Measurements from ENCODE around the gene PIGV.

DNA sequence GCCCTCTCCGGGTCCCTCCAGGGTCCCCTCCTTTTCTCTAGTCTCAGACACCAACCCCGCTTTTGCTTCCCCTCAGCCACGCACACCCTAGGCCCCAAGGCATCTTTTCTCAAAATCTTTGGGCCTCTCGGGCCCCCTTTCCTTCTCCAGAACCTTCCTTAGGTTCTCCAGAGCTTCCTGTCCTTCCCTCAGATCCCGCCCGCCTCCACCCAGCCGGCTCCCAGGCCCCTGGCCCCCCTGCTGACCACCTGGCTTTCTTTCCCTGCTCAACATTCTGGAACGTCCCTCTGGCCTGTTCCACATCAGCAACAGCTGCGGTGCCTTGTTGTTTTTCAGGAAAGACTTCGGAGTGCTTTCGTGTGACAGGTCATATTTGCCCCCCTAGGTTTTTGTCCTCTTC lies 39.9 kb downstream of the PIGV start:
- TF ChIP-seq, protein P1, sequence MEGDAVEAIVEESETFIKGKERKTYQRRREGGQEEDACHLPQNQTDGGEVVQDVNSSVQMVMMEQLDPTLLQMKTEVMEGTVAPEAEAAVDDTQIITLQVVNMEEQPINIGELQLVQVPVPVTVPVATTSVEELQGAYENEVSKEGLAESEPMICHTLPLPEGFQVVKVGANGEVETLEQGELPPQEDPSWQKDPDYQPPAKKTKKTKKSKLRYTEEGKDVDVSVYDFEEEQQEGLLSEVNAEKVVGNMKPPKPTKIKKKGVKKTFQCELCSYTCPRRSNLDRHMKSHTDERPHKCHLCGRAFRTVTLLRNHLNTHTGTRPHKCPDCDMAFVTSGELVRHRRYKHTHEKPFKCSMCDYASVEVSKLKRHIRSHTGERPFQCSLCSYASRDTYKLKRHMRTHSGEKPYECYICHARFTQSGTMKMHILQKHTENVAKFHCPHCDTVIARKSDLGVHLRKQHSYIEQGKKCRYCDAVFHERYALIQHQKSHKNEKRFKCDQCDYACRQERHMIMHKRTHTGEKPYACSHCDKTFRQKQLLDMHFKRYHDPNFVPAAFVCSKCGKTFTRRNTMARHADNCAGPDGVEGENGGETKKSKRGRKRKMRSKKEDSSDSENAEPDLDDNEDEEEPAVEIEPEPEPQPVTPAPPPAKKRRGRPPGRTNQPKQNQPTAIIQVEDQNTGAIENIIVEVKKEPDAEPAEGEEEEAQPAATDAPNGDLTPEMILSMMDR (IDR thresholded peaks at IDR 0.05; ENCODE audit: insufficient read depth, low read depth, low read length), result no peak
- TF ChIP-seq EZH2 (IDR thresholded peaks at IDR 0.05; ENCODE audit: insufficient read depth, low read length), result no peak

All from astrocyte (in vitro differentiated cells and primary cell).